Uterus (tissue), 2 donors: Measurements from ENCODE around the gene SIX2.

ENCODE experiments used
- POLR2A ChIP-seq, 2 donors: fragments of 450-650 bp; IDR thresholded peaks; one replicate each; pipeline ENCODE4 v1.6.1; 2016; ENCODE audit warnings: antibody characterized with exemption in 2 of 2, mild to moderate bottlenecking in 1 of 2, moderate library complexity in 1 of 2
- TF ChIP-seq, protein P1 (sequence below), 4 experiments: fragments of 200-600 bp in 2 of 4; fragments of 450-650 bp in 2 of 4; sonication (generic) in 2 of 4; IDR thresholded peaks; one replicate each; pipeline ENCODE4 v1.5.1; 2016 to 2019; ENCODE audit warnings: antibody characterized with exemption in 4 of 4, mild to moderate bottlenecking in 2 of 4, moderate library complexity in 1 of 4

DNA sequence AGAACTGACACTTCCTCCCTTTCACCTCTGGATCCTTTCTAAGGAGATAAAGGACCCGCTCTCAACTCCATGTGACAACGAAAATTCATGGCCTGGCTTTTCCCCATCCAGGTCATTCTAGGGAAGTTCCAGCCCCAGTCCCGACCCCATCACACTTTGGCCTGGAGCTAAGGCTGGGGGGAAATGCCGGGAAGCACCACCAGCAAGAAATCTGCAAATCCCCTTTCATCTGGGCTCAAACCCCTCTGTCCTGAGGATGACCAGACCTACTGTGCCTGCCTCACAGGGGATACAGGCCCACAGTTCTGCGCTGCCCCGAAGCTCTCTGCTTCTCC, 1.3 kb downstream of the SIX2 start:
- TF ChIP-seq, protein P1, sequence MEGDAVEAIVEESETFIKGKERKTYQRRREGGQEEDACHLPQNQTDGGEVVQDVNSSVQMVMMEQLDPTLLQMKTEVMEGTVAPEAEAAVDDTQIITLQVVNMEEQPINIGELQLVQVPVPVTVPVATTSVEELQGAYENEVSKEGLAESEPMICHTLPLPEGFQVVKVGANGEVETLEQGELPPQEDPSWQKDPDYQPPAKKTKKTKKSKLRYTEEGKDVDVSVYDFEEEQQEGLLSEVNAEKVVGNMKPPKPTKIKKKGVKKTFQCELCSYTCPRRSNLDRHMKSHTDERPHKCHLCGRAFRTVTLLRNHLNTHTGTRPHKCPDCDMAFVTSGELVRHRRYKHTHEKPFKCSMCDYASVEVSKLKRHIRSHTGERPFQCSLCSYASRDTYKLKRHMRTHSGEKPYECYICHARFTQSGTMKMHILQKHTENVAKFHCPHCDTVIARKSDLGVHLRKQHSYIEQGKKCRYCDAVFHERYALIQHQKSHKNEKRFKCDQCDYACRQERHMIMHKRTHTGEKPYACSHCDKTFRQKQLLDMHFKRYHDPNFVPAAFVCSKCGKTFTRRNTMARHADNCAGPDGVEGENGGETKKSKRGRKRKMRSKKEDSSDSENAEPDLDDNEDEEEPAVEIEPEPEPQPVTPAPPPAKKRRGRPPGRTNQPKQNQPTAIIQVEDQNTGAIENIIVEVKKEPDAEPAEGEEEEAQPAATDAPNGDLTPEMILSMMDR (IDR thresholded peaks at IDR 0.05): no peak
- TF ChIP-seq POLR2A (IDR thresholded peaks at IDR 0.05): no peak
